Fibroblast of skin of scalp (primary cell): ENCODE data around the gene OSM.

Source experiments
- DNase-seq: peaks from one replicate; pipeline ENCODE4 v3.0.0-alpha.2; 2013

The OSM gene

DNA sequence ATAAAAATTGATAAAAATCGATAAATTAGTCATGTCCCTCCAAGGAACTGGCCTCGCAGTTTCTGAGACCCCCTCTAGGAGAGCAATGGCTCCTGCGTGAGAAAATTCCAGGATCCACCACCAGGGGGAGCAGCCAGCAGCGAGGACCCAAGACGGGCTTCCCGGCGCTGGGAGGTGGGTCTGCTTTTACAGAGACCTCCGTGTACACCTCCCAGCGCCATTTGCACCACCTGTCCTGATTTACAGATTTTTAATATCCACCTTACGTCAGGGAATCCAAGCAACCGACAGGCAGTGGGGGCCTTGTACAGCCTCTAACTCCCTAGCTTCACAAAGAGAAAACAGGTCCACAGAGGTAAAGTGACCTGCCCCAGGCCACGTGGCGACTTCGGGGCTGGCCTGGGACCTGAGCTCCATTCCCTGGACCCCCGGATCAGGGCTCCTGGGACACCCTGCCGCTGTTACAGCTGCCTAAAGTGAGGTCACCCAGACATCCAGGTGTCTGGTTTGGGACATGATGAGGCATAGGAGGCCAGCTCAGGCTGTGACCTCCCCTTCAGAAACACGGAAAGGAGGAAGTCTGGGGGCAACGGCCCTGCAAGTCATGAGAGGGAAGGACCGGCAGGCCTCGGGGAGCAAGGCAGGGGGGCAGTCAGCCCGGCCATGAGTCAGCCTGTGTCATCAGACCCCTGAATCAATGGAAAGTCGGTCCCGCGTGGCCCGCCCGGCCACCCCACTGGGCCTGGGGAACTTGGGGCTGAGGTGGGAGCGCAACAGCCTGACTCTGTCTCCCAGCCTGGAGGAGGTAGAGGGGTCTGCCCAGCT lies 3.5 kb downstream of the OSM start:
- DNase-seq: peak; percentile 70

DNA sequence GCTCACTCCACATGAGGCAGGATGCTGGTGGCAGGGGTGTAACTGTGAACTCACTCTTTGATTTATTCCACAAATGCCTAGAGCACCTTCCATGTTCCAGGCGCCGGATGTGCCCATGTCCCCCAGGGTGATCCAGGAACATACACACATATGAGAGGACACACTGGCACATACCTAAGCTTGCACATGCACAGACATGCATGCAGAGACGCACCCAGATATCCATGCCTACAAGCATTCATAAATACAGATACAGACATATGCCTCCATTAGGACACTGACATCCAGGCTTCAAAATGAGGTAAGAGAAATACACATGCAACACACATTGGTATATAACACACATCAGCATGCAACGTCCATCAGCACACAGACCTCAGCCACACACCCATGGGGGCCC lies 4.5 kb downstream of the OSM start:
- DNase-seq: no peak

DNA sequence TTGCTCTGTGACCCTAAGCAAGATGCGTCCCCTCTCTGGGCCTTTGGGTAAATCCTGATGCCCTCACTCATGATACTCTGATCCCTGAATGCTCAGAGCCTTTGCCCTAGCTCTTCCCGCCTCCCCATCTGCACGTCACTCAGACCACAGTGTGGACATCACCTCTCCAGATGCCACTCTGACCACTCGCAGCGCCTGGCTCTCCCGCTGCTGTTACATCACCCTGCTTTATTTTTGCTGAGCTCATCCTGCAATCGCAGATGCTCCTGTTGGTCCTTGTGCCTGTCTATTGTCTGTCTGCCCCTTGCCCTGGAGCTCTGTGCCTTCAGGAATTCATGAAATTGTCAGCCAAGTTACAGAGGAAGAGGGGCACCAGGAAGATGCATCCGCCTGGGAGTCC lies 5.5 kb downstream of the OSM start:
- no peak for DNase-seq

DNA sequence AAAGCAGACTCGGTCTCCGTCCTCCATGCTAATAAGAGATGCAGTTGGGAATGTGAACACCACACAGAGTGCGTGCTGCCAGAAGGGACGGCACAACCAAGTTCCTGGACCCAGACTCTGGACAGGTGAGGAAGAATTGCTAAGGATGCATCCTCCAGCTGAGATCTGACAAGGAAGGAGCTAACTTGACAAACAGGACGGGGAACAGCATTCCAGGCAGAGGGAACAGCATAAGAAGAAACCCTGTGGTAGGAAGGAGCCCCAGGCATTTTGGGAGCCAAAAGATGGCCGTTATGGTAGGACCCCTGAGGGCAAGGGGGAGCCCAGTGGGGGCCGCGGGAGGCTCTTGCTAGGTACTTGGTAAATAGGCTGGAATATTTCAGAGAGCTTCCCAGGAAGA lies 6.0 kb downstream of the OSM start:
- no peak for DNase-seq

DNA sequence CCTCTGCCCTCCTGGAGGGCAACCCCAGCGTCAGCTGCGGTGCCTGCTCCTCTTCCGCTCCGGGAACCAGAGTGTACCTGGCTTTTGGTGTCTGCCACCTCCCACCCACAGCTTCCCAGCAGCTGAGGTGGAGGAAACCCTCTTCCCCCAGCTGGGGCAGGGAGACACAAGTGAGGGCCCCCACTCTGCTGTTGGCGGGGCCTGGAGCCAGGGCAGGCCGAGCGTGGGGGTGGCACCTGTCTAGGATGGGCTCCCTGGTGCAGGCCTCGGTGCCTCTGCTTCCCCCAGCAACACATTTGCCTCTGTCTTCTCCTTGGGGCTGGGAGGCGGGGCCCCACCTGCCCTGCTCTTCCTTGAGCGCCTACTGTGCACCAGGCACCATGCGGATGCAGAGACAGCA lies 6.4 kb downstream of the OSM start:
- DNase-seq: no peak

DNA sequence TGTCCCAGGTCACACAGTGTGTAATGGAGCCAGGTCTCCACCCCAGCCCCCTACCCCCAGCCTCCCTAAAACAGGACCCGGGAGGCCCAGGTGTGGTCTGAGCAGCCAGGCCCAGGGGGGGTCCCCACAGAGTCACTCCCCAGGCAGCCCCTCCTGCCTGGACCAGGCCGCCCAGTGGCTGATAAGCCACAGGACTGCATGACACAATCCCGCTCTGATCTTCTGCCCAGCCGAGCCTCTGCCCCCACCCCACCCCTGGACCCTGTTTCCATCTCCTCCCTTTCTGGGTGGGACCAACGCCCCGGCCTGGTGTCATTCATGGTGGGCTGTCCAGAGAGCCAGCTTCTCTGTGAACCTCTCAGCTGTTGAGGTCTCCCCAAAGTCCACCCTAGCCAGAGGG lies 12.3 kb downstream of the OSM start:
- no peak for DNase-seq

DNA sequence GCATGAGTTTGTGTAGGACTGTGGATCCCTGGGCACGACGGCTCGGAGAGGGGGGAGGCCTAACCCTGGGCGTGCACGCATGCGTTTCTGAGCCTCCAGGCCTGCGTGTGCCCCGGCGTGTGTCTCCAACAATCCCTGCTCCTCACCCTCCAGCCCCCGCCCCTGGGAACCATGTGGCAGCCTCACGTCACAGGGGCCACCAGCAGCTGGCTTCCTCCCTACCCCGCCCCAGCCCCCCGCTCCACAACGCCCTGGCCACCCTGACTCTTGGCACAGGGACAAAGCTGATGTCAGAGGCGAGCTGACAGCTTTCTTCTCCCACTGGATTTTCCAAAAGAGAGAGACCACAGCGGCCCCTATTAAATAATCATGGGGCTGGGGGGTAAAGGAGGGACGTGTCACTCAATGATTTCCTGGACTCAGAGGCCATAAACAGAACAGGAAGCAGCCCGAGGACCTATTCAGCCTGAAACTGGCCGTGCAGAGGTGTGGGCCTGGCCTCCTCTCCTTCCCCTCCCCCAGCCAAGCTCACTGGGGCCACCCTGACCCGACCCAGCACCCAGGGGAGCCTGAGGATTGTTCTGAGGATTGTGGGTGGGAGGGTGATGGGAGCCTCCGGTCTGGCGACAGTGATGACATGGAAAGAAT lies 13.3 kb downstream of the OSM start:
- peak; percentile 94 for DNase-seq

DNA sequence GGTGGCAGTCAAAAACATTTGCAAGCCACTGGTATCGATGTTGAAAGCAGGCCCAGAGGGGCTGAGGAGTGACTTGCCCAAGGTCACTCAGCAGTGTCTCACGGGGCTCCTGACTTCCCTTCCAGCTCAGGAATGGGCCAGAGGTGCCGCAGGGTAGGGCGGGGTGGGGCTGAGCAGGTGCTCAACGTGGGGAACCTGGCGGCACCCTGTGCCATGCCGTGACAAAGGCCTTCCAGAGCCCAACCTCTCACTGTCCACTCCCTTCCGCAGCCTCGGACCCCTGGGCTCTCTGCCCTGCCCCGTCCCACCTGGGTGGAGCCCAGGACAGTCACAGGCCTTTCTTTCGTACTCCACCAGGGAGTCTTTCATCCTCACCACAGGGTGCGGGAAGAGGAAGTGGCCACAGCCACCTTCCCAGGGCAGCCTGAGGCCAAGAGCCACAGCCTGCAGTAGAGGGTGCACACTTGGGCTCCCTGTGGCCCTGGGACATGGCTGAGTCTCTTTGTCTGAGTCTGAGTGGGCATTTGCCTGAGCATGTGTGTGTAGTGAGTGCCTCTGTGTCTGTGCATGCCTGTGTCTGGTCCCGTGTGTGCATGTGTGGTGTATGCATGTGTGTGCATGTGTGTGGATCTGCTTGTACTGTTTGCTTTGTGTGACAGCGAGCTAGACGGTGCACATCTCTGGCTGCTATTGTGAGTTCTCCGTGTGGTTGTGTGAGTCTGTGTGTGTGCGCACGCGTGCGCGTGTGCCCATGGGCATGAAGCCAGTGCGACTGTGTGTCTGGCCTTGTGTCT lies 14.0 kb downstream of the OSM start:
- DNase-seq: no peak

DNA sequence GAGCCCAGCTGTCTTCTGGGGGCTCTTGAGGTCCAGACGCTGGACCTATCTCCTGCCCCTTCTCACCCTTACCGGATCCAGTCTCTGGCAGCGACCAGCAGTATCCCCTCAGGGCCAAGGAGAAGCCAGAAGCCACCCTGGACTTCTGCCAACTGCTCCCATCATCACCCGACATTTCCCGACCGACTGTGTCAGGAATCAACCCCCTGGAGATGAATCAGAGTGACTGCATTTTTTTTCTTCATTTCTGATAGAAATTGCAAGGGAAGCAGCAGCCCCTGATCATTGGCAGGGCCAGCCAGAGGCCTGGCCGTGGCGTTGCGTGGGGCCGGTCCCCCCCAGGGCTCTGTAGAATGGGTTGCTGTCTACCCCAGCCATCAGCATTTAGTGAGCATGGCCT lies 14.9 kb downstream of the OSM start:
- peak; percentile 86 for DNase-seq

DNA sequence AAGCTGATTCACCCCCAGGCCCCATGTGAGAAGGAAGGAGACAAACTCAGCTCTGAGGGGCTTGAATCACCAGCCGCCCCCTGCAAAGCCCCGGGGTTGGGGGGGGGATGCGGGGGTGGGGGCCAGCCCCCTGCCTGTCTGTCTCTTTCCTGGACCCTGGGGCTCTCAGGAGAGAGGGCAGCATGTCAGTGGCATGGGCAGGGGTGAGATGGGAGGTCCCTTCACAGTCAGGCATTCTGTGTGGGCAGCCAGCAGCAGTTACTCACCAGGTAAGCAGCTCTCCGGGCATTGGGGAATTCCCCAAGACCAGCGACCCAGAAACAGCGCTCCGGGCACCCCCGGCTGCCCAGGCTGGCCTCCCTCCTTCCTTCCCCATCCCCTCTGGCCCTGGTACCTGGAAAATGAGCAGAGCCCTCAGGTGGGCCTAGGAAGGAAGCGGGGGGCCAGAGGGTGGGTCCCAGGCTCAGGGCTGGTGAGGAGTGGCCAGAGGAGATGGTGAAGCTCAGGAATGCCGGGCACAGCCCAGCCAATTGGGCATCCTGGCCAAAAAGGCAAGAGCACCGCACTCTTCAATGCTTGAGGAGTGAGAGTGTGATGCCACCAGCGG lies 15.9 kb downstream of the OSM start:
- peak; percentile 60 for DNase-seq

DNA sequence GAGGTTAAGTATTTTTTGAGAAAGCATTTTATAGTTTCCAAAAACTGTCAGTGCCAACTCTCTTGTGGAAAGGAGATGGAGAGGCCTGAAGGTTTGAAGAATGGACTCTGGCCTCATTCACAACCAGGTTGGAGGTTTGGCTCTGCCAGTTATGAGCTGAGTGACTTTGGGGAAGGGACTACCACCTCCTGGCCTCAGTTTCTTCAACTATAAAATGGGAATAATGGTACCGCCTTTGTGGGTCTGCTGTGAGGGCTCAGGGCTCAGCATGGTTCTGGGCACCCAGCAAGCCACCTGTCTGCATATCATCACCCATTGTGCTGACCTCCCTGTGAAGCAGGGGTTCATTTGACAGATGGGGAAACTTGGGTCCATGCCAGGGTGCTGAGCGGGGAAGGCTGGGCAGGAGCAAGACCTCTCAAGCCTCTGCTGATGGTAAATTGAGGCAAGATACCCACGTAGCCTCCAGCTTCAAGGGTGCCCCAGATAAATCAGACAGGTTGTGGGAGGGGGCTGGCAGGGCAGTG lies 16.5 kb downstream of the OSM start:
- DNase-seq: no peak

DNA sequence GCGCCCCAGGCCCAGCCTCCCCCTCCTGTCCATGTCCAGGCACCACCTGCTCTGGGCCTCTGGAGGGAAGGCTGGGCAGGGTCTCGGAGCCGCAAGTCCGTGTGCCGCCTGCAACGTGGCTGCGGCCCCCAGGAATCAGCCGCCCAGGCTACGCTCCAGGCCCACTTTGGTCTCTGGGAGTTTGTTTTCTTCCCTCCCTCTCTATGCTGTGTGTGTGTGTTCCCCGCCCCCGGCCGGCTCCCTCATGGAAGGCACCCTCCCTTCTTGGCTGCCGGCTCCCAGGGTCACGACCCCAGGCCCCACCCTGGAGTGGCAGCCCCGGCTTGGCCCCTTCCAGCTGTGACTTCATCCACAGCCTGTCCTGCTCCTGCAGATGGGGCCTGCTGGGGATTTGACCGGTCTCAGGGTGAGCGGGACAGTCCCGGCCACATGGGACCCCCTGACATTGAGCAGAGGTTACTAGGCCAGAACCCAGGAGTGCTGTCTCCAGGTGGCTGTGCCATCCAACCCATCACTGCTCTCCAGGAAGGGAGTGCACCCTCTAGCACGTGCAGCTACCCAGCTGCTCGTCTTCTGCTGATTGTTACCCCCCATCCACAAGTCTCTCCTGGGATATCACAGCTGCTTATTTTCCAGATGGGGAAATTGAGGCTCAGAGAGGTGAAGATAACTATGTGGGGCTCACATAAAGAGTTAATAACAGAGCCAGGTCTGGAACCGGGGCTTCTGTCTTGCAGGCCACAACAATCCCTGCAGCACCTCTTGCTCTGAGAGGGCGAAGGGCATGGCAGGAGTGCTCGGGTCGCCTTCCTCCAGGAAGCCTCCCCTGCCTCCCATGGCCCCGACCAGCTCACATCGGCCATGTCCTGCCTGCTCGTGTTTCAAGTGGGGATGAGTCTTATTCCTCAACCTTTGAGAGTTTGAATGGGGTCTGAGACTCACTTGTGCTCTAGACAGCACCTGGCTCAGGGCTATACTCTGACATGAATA lies 17.3 kb downstream of the OSM start:
- DNase-seq: no peak

DNA sequence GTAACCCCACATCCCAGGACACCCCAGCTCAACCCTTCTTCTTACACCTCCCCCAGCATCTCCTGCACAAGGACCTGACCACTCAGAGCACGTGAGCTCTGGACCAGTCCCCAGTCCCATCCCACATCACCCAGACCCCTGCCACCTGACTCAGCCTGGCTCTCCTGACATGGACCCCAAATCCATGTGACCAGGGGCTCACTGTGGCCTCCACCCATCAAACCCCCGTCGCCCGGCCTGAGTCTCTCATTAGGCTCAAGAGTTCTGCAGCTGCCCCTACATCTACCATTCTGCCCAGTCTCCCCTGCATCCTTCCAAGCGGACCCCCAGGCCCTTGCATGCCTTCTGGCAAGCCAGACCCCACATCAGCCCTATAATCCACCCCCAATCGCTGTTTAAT lies 18.2 kb downstream of the OSM start:
- DNase-seq: no peak

DNA sequence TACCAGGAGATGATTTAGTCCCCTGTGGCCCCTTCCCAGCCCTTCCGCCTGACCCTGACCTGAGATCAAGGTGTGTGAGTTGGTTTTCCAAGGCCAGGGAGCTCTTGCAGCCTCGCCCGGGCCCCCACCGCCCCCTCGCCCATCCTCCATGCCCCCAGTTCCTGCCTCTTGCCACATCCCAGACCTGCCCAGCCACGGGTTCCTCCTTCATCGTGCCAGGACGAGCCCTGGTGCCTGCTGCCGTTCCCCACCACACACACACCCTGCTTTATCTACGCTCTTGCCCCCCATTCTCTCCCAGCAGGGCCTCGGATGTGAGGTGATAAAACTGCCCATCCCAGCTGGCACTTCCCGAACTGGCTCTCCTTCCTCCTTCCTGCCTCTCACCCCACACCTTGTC lies 18.7 kb downstream of the OSM start:
- no peak for DNase-seq

DNA sequence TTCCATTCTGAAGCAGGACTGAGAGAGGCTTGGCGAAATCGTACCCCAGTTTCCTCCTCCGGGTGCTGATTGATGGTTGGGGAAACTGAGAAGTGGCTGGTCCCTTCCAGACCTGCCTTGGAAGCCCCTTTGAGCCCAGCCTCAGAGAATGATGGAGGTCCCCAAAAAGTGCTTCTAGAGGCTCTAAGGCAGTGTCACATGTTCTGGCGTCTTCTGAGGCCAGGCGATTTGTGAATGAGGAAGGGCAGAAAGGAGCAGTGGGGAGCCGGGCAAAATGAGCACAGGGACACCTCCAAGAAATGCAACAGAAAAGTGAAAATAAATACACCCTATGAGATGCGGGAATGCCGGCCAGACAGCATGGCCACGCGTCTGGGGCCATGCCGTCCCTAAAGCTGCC lies 19.1 kb downstream of the OSM start:
- DNase-seq: no peak

DNA sequence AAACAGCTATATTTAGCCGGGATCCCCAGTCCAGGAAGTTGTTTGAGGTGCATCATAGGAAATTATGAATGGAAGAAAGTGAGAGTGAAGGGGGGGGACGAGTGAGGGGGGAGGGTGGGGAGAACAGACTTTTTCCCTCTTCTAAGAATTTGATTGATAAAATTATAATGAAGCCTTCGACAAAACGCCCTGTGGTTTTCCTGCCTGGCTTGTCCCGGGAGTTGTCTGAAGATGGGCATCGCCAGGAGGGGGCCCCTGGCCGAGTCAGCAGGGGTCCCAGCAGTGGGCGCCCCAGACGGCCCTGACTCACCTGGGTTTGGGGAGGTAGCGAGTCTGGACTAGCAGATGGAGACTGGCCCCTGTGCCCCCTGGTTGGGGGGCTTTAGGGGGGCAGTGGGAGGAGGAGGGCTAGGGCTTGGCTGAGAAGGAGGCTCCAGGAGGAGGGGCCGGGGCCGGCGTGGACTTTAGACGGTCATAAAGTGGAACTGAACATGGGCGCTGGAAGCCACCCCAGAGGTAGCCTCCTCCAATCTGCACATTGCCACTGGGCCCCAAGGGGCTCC lies 19.8 kb downstream of the OSM start:
- DNase-seq: peak; percentile 74

DNA sequence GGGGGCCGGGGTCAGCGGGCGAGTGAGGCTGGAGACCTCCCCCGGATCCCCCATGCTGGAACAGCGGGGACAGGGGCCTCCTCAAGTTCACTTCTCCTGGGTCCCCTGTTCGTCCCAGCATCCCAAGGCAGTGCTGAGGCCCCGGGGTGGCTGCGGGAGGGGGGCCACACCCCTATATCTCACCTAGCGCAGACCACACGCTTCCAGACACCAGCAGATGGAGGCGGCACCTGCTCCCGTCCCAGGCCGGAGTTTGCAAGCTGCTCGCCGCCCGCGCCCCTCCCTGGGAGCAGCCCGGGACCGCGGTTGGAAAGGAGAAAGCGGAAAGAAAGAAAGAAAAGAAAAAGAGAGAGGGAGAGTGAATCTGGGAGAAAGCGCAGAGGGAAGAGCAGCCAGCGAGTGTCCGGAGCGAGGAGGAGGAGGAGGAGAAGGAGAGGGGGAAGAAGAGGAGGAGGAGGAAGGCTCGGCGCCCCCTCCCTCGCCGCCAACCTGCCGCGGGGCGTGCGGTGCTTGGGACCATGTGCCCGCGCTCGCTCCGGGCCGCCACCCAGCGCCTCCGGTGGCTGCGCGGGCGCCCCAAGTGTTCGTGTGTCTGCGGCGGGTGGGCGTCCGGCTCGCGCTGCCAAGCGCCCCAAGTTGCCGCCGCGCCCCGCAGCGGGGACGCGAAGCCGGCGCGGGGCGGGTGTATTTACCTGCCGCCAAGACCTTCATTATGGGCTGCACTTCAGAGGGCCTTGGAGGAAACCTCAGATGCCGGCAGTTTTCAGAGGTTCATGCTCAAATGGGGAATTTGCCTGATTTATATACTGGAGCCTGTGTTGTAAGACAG lies 20.5 kb downstream of the OSM start, which contains the start of gene LIF:
TSS of gene LIF (minus strand) at position 775 of the 829 bp plus-strand sequence. CDS start at position 711, 64 bp downstream.
- no peak for DNase-seq

DNA sequence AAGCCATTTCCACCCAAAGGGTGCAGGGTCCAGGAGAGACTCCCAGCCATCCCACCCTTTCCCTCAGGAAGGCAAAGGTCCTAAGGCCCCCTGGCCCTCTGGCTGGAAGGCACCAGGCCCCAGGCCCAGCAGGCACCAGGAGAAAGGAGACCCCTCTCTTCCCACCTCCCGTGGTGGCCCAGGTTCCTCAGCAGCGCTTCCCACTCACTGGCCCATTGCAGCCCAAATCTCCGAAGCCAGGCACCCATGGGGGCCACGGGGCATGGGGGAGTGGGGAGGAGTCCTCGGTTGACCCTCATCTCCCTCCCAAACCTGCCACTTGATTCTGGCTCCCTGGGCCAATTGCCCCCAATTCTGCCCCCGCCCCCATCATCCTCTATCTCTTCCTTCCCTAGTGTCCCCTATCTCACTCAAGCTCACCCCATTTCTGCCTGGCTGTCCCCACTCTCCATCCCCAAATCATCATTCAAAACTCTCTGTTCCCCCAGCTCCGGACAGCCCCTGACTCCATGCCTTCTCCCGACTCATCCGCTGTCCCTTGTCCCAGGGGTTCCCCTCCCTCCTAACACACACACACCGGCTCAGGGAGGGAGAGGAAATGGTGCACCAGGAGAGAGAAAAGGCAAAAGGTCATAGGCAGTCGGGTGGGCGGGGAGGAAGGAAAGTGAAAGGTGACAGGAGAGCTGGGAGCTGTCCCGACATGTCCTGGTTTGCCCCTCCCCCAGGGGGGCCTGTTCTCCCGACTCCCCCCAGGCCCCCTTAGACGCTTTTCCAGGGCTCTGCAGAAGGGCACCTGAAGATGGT lies 21.3 kb downstream of the OSM start:
- DNase-seq: no peak

DNA sequence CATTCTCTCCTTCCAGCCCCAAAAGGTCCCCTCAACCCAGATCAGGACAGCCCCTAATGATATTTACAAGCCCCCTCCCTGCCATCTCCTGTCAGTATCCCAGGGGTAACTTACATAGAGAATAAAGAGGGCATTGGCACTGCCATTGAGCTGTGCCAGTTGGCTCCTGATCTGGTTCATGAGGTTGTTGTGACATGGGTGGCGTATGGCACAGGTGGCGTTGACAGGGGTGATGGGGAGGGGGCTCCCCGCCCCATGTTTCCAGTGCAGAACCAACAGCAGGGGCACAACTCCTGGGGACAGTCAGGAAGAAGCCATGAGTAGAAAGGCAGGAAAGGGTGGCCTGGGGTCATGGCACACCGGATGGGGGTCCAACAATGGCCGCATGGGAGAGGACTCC lies 22.0 kb downstream of the OSM start:
- no peak for DNase-seq
